Spleen (tissue), 11 donors: ENCODE measurements around the gene CCDC192. TPM values are rescaled to one million over a fixed set of nuclear protein-coding genes. Genes with fewer than 3 reads are reported as not detected.

Source experiments
- DNase-seq: peaks from one replicate; pipeline ENCODE4 v3.0.0-alpha.2; 2020
- H3K27ac ChIP-seq, 8 donors: fragments of 200-600 bp; sonication (generic) in 7 of 8; 1 replicate in 4 of 8; 2 replicates in 4 of 8; pipeline versions ENCODE4 v1.5.0 to v1.8.0; 2016 to 2021; ENCODE audit warnings: inconsistent platforms in 4 of 8, mild to moderate bottlenecking in 4 of 8, moderate library complexity in 1 of 8
- H3K27me3 ChIP-seq, 7 donors: fragments of 200-600 bp; sonication (generic) in 6 of 7; replicated peaks in 1 of 7; 1 replicate in 4 of 7; 2 replicates in 3 of 7; pipeline versions ENCODE4 v1.5.0 to v1.8.0; 2016 to 2021; ENCODE audit warnings: inconsistent platforms in 3 of 7, mild to moderate bottlenecking in 1 of 7
- H3K36me3 ChIP-seq, 6 donors: fragments of 200-600 bp; sonication (generic) in 5 of 6; 1 replicate in 4 of 6; 2 replicates in 2 of 6; pipeline versions ENCODE4 v1.5.0 to v1.8.0; 2016 to 2021; ENCODE audit warnings: inconsistent platforms in 2 of 6
- H3K4me1 ChIP-seq, 6 donors: fragments of 200-600 bp; sonication (generic) in 5 of 6; 1 replicate in 3 of 6; 2 replicates in 3 of 6; pipeline versions ENCODE4 v1.5.0 to v1.8.0; 2016 to 2021; ENCODE audit warnings: inconsistent platforms in 3 of 6
- H3K4me3 ChIP-seq, 8 donors: fragments of 200-600 bp; sonication (generic) in 7 of 8; 1 replicate in 4 of 8; 2 replicates in 4 of 8; pipeline versions ENCODE4 v1.5.0 to v1.8.0; 2016 to 2021; ENCODE audit warnings: inconsistent platforms in 4 of 8, mild to moderate bottlenecking in 4 of 8, moderate library complexity in 2 of 8
- H3K9me3 ChIP-seq, 8 donors: fragments of 200-600 bp; sonication (generic) in 7 of 8; 1 replicate in 4 of 8; 2 replicates in 4 of 8; pipeline versions ENCODE4 v1.5.0 to v1.8.0; 2016 to 2021; ENCODE audit warnings: inconsistent platforms in 4 of 8
- POLR2A ChIP-seq, 3 donors: fragments of 450-650 bp; IDR thresholded peaks; one replicate each; pipeline ENCODE4 v1.5.1; 2017; ENCODE audit warnings: antibody characterized with exemption in 3 of 3, mild to moderate bottlenecking in 1 of 3
- POLR2AphosphoS5 ChIP-seq, 3 donors: sonication (generic); formaldehyde crosslinking; IDR thresholded peaks; one replicate each; pipeline ENCODE4 v1.5.1; 2017; ENCODE audit warnings: antibody characterized with exemption in 3 of 3
- WGBS, 5 donors: extraction: QIAGEN DNeasy Blood & Tissue Kit in 3 of 5; methylation state at CpG; one replicate each; pipeline versions ENCODE4 v1.1.5 to v1.1.7; 2013 to 2018; 5-methylcytosine and 5-hydroxymethylcytosine counted together
- intact Hi-C: fragments of 100-400 bp; cut with DNase I; formaldehyde crosslinking; loops from one replicate; pipeline ENCODE4 v1.15.0; 2023; ENCODE audit warnings: low total_unique reads
- polyA plus RNA-seq, 3 donors: library from polyadenylated mRNA; stranded (reverse); fragments of 200-250 nt; gene quantifications; one replicate each; pipeline ENCODE4 v1.2.1, GENCODE V29; 2013
- total RNA-seq, 7 donors: library from RNA; depleted of rRNA in 3 of 7; stranded (reverse); fragments of >200 nt in 3 of 7; fragmentation: NEBNext Ultra II Directional in 4 of 7; extraction: Animal tissue kit (Norgen Biotek cat#: 25700) in 4 of 7; gene quantifications; one replicate each; pipeline versions ENCODE4 v1.1.0 to v1.2.1, GENCODE V29; 2016 to 2021
- TF ChIP-seq, protein P1 (sequence below), 11 experiments: fragments of 200-600 bp in 7 of 11; fragments of 450-650 bp in 4 of 11; sonication (generic) in 4 of 11; IDR thresholded peaks in 8 of 11; conservative IDR thresholded peaks in 3 of 11; 1 replicate in 7 of 11; 2 replicates in 4 of 11; pipeline versions ENCODE4 v1.4.0 to v1.8.0; 2016 to 2021; ENCODE audit warnings: antibody characterized with exemption in 11 of 11, inconsistent platforms in 4 of 11, mild to moderate bottlenecking in 1 of 11
- donor health status: healthy with polysubstance abuse.
- donor health status: DM: no; HTN: no; CAD: no; lungs with moderate emphysema.
- donor health status: DM: no; HTN: no; CAD: no.
- donor health status: Bipolar disorder and iron deficiency.
- donor health status: healthy.
- donor health status: DM: no; HTN: no; CAD: no.
- donor health status: DM: yes; HTN: yes; CAD: no.

Gene CCDC192
- total and polyA plus RNA-seq, 10 donors = not detected

DNA sequence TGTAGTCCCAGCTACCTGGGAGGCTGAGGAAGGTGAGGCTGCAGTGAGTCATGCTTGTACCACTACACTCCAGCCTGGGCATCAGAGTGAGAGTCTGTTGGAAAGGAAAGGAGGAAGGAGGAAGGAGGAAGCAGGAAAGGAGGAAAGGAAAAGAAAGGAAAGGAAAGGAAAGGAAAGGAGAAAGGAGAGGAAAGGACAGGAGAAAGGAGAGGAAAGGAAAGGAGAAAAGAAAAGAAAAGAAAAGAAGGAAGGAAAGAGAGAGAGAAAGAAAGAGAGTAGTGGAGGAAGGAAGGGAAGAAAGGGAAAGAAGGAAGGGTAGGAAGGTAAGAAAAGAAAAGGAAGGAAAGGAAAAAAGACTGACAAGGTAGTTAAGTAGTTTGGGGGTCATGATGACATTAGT lies 217.7 kb downstream of the CCDC192 start:
- peaks cover 0 to 10% (median 0%) of the 10 kb centered on the region in 6 donors for H3K4me1 ChIP-seq
- no peak overlapping the region for H3K27ac ChIP-seq
- H3K27me3 ChIP-seq = no peaks in the 10 kb centered on the region
- intact Hi-C loops = no loop called here
- DNase-seq = no peak
- no peaks in the 10 kb centered on the region for H3K9me3 ChIP-seq
- H3K36me3 ChIP-seq = no peaks in the 10 kb centered on the region
- no peak overlapping the region for H3K4me3 ChIP-seq
- TF ChIP-seq POLR2AphosphoS5 (IDR thresholded peaks at IDR 0.05) = no peak
- TF ChIP-seq, protein P1, sequence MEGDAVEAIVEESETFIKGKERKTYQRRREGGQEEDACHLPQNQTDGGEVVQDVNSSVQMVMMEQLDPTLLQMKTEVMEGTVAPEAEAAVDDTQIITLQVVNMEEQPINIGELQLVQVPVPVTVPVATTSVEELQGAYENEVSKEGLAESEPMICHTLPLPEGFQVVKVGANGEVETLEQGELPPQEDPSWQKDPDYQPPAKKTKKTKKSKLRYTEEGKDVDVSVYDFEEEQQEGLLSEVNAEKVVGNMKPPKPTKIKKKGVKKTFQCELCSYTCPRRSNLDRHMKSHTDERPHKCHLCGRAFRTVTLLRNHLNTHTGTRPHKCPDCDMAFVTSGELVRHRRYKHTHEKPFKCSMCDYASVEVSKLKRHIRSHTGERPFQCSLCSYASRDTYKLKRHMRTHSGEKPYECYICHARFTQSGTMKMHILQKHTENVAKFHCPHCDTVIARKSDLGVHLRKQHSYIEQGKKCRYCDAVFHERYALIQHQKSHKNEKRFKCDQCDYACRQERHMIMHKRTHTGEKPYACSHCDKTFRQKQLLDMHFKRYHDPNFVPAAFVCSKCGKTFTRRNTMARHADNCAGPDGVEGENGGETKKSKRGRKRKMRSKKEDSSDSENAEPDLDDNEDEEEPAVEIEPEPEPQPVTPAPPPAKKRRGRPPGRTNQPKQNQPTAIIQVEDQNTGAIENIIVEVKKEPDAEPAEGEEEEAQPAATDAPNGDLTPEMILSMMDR (IDR thresholded peaks at IDR 0.05 in 8 of 11, conservative IDR thresholded peaks at IDR 0.05 in 3 of 11) = no peak
- no peak for TF ChIP-seq POLR2A (IDR thresholded peaks at IDR 0.05)

DNA sequence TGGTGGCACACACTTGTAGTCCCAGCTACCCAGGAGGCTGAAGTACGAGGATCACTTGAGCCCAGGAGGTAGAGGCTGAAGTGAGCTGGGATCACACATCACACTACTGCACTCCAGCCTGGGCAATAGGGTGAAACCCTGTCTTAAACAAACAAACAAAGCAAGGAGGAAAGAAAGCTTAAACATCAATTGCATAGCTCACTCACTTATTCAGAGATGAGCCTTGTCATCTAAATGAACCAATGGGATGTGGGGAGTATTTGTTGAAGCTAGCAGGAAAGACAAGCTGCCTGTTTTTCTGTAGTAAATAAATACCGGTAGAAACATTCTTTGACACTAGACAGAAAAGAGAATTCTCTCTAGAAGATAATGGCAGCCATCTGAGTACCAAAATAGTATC lies 219.4 kb downstream of the CCDC192 start:
- no peak for DNase-seq
- Histone ChIP-seq H3K27ac (no peak overlapping the region), H3K9me3 (no peaks in the 10 kb centered on the region), H3K4me3 (no peak overlapping the region), H3K27me3 (no peaks in the 10 kb centered on the region), H3K36me3 (no peaks in the 10 kb centered on the region), H3K4me1 (peaks cover 0 to under 1% (median 0%) of the 10 kb centered on the region in 6 donors)
- 89 to 97% (median 92%) methylated on average over 2 of the region's 2 CpGs for WGBS, 5 donors
- TF ChIP-seq, protein P1 (IDR thresholded peaks at IDR 0.05 in 8 of 11, conservative IDR thresholded peaks at IDR 0.05 in 3 of 11) = no peak
- no peak for TF ChIP-seq POLR2A (IDR thresholded peaks at IDR 0.05)
- TF ChIP-seq POLR2AphosphoS5 (IDR thresholded peaks at IDR 0.05) = no peak
- intact Hi-C loops = no loop called here

DNA sequence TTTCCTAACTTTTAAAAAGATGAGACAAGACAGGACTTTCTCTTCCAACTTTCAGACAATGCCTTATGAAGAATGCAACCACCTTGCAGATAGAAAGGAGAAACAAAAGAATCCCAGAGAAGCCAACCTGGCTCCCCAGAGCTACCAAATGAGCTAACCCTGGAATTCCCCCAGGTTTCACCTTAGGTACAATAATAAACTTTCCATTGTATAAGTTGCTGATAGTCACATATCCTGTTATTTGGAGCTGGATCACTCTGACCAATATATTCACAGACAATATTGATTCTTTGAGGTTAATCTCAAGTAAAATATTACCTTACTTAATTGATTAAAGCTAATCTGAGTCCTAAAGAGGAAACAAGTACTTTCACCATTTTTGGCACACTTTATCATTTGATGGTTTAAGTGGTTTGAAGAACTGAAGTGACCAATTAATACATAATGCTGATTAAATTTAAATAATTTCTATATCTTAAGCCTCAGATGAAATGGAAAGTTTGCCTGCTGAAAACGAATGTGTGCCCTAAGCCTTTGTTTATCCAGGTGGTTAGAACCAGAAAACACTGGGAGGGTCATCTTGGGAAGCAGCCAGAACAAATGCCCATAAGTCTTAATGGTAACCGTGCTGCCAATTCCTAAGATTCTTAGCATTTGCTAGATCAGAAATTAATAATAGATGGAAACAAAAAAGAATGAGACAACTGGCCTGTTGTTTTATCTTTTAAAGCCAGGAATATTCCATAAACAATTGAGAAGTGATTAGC lies 220.8 kb downstream of the CCDC192 start:
- WGBS, 5 donors = 66 to 82% (median 74%) methylated on average over 2 of the region's 2 CpGs
- no peak for DNase-seq
- intact Hi-C loops = no loop called here
- Histone ChIP-seq H3K4me1 (no peaks in the 10 kb centered on the region), H3K36me3 (no peaks in the 10 kb centered on the region), H3K9me3 (no peaks in the 10 kb centered on the region), H3K27me3 (no peaks in the 10 kb centered on the region), H3K27ac (no peak overlapping the region), H3K4me3 (no peak overlapping the region)
- TF ChIP-seq POLR2A (IDR thresholded peaks at IDR 0.05) (no peak), POLR2AphosphoS5 (IDR thresholded peaks at IDR 0.05) (no peak)
- TF ChIP-seq, protein P1 (IDR thresholded peaks at IDR 0.05 in 8 of 11, conservative IDR thresholded peaks at IDR 0.05 in 3 of 11) = no peak

DNA sequence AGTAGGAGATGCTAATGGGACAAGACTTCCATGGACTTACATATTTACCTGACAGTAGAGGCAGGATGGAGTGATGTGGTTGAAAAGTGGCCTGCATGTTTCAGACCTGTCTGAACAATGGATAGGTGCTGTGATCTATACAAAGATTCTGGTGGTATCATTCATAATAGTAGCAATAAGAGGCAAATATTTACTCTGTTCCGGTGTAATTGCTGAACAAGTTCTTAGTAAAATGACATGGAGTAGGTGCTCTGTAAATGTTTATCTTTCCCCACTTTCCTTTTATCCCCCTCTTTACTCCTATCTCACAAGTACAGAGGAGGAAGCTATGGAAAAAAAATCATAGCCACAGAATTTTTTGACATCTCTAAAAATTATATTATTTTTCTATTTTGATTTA lies 221.4 kb downstream of the CCDC192 start:
- Histone ChIP-seq H3K4me1 (no peaks in the 10 kb centered on the region), H3K9me3 (no peaks in the 10 kb centered on the region), H3K27ac (no peak overlapping the region), H3K27me3 (no peaks in the 10 kb centered on the region), H3K4me3 (no peak overlapping the region), H3K36me3 (no peaks in the 10 kb centered on the region)
- DNase-seq = no peak
- WGBS, 5 donors = 42 to 94% (median 84%) methylated on average over 1 of the region's 1 CpG
- intact Hi-C loops = no loop called here
- TF ChIP-seq POLR2A (IDR thresholded peaks at IDR 0.05) = no peak
- no peak for TF ChIP-seq POLR2AphosphoS5 (IDR thresholded peaks at IDR 0.05)
- TF ChIP-seq, protein P1 (IDR thresholded peaks at IDR 0.05 in 8 of 11, conservative IDR thresholded peaks at IDR 0.05 in 3 of 11) = no peak
